ENCODE results near the gene MACO1.

DNA sequence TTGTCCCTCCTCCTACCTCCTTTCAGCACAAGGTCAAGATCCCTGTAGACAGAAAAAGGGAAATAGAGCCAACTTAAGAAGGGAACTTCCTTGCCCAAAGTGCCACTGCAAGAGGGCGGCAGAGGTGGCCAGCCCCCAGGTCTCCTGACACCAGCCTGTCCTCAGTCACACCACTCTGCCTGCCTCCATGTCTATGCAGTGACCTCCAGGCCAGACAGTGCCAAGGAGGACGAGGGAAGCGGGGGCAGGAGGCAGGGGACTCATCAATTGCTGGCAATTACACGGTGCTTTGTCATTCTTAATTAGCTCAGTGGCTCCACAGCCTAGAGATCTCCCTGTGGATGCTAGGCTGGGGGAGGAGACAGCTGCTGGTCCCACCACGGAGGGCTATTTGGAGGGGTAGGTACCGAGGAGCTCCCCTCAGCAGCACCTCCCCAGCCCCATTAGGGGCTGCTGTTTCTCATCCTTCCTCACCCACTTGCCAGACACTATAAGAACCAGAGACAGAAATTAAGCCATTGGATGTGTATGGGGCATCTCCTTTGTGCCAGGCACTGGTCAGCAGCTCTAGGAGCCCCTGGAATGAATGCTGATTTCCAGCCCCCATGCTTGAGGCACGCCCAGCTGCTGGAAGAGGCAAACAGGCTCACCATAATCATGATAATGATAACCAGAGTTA lies 106.6 kb downstream of the MACO1 start:
- no peak for TF ChIP-seq ZNF292 (CRISPR knock-in tag; IDR thresholded peaks at IDR 0.05; ENCODE audit: borderline replicate concordance, low read depth)
- TF ChIP-seq SKI (IDR thresholded peaks at IDR 0.05; ENCODE audit: partially characterized antibody): no peak
- no peak for TF ChIP-seq XRCC5 (optimal IDR thresholded peaks at IDR 0.05; ENCODE audit: low read length)
- TF ChIP-seq, protein P1, sequence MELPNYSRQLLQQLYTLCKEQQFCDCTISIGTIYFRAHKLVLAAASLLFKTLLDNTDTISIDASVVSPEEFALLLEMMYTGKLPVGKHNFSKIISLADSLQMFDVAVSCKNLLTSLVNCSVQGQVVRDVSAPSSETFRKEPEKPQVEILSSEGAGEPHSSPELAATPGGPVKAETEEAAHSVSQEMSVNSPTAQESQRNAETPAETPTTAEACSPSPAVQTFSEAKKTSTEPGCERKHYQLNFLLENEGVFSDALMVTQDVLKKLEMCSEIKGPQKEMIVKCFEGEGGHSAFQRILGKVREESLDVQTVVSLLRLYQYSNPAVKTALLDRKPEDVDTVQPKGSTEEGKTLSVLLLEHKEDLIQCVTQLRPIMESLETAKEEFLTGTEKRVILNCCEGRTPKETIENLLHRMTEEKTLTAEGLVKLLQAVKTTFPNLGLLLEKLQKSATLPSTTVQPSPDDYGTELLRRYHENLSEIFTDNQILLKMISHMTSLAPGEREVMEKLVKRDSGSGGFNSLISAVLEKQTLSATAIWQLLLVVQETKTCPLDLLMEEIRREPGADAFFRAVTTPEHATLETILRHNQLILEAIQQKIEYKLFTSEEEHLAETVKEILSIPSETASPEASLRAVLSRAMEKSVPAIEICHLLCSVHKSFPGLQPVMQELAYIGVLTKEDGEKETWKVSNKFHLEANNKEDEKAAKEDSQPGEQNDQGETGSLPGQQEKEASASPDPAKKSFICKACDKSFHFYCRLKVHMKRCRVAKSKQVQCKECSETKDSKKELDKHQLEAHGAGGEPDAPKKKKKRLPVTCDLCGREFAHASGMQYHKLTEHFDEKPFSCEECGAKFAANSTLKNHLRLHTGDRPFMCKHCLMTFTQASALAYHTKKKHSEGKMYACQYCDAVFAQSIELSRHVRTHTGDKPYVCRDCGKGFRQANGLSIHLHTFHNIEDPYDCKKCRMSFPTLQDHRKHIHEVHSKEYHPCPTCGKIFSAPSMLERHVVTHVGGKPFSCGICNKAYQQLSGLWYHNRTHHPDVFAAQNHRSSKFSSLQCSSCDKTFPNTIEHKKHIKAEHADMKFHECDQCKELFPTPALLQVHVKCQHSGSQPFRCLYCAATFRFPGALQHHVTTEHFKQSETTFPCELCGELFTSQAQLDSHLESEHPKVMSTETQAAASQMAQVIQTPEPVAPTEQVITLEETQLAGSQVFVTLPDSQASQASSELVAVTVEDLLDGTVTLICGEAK (IDR thresholded peaks at IDR 0.05): no peak
- TF ChIP-seq, protein P1 (CRISPR knock-in tag; IDR thresholded peaks at IDR 0.05): no peak
- TF ChIP-seq PHF21A (CRISPR knock-in tag; IDR thresholded peaks at IDR 0.05): no peak
- TF ChIP-seq, protein P2, sequence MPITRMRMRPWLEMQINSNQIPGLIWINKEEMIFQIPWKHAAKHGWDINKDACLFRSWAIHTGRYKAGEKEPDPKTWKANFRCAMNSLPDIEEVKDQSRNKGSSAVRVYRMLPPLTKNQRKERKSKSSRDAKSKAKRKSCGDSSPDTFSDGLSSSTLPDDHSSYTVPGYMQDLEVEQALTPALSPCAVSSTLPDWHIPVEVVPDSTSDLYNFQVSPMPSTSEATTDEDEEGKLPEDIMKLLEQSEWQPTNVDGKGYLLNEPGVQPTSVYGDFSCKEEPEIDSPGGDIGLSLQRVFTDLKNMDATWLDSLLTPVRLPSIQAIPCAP (CRISPR knock-in tag; IDR thresholded peaks at IDR 0.05; ENCODE audit: low read depth): no peak
- TF ChIP-seq MAFF (IDR thresholded peaks at IDR 0.05; ENCODE audit: low read depth, low read length): no peak
- TF ChIP-seq, protein P3, sequence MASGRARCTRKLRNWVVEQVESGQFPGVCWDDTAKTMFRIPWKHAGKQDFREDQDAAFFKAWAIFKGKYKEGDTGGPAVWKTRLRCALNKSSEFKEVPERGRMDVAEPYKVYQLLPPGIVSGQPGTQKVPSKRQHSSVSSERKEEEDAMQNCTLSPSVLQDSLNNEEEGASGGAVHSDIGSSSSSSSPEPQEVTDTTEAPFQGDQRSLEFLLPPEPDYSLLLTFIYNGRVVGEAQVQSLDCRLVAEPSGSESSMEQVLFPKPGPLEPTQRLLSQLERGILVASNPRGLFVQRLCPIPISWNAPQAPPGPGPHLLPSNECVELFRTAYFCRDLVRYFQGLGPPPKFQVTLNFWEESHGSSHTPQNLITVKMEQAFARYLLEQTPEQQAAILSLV (CRISPR knock-in tag; IDR thresholded peaks at IDR 0.05; ENCODE audit: borderline replicate concordance): no peak
- TF ChIP-seq THYN1 (CRISPR knock-in tag; IDR thresholded peaks at IDR 0.05; ENCODE audit: borderline replicate concordance, low read depth): no peak
- TF ChIP-seq, protein P4, sequence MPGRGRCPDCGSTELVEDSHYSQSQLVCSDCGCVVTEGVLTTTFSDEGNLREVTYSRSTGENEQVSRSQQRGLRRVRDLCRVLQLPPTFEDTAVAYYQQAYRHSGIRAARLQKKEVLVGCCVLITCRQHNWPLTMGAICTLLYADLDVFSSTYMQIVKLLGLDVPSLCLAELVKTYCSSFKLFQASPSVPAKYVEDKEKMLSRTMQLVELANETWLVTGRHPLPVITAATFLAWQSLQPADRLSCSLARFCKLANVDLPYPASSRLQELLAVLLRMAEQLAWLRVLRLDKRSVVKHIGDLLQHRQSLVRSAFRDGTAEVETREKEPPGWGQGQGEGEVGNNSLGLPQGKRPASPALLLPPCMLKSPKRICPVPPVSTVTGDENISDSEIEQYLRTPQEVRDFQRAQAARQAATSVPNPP (CRISPR knock-in tag; IDR thresholded peaks at IDR 0.05): no peak

Measured in HepG2 (cell line).